HCT116 (cell line): ENCODE results near the gene OPCML. TPM values are rescaled to one million over a fixed set of nuclear protein-coding genes. Genes with fewer than 3 reads are reported as not detected.

Experiments used
- ATAC-seq: fragments of 200-7000 bp; cut with Tn5 transposase; 2 replicates; pipeline ENCODE4 v1.9.1; 2020; ENCODE audit warnings: mild to moderate bottlenecking, moderate library complexity
- BruUV-seq: library from RNA; stranded (reverse); fragments of 400-500 nt; replicated peaks from 2 replicates; lab custom pipeline; 2021; lab: Mats Ljungman, UMichigan
- CTCF ChIA-PET: fragments of 300-600 bp; sonication (Branson Sonifier 250); formaldehyde crosslinking; loops from one replicate; lab custom pipeline; 2021; ENCODE audit warnings: antibody characterized with exemption; lab: Charles Lee
- POLR2A ChIA-PET: fragments of 300-600, 350-600 bp; sonication (Branson Sonifier 250); formaldehyde crosslinking; loops from one replicate; lab custom pipeline; 2021; ENCODE audit warnings: antibody characterized with exemption; lab: Charles Lee
- RAD21 ChIA-PET, 2 experiments: fragments of 300-600 bp; sonication (Branson Sonifier 250); formaldehyde crosslinking; loops; one replicate each; lab custom pipeline; 2023; ENCODE audit warnings: low total read pairs in 2 of 2; ENCODE audit not compliant: uncharacterized antibody in 2 of 2, unreplicated experiment in 2 of 2, low non-redundant PET in 1 of 2; lab: Charles Lee
- DNase-seq: peaks from one replicate; pipeline ENCODE4 v3.0.0-alpha.2; 2010; ENCODE audit warnings: low read depth, low spot score
- H2AFZ ChIP-seq: fragments of 200-600 bp; shearing (Covaris generic), sonication (generic); 2 replicates; pipeline ENCODE4 v1.6.1; 2017; ENCODE audit warnings: low read depth, mixed run types, mixed read lengths, antibody characterized with exemption, low read length; ENCODE audit not compliant: poor library complexity, severe bottlenecking
- H3K27ac ChIP-seq: 2 replicates; pipeline ENCODE4 v1.5.1; 2012; ENCODE audit warnings: low read depth, low read length
- H3K27me3 ChIP-seq: fragments of 200-600 bp; sonication (generic); 2 replicates; pipeline ENCODE4 v1.6.1; 2016; ENCODE audit warnings: mixed run types, low read length, mixed read lengths; ENCODE audit not compliant: insufficient read depth
- H3K36me3 ChIP-seq, 2 experiments: fragments of 200-500 bp in 1 of 2; fragments of 200-600 bp in 1 of 2; sonication (Bioruptor generic) in 1 of 2; sonication (generic) in 1 of 2; 2 replicates each; pipeline versions ENCODE4 v1.5.1 to v1.6.1; 2014 to 2016; ENCODE audit warnings: low read length in 2 of 2, inconsistent platforms in 1 of 2, mixed read lengths in 1 of 2, mixed run types in 1 of 2; ENCODE audit not compliant: insufficient read depth in 2 of 2, control insufficient read depth in 1 of 2
- H3K4me1 ChIP-seq, 2 experiments: fragments of 200-600 bp in 1 of 2; sonication (generic) in 1 of 2; 2 replicates each; pipeline versions ENCODE4 v1.5.1 to v1.6.1; 2012 to 2017; ENCODE audit warnings: low read length in 2 of 2, inconsistent platforms in 1 of 2, mild to moderate bottlenecking in 1 of 2, mixed read lengths in 1 of 2, mixed run types in 1 of 2, moderate library complexity in 1 of 2; ENCODE audit not compliant: insufficient read depth in 2 of 2, control insufficient read depth in 1 of 2
- H3K4me2 ChIP-seq: fragments of 200-600 bp; sonication (generic); 2 replicates; pipeline ENCODE4 v1.6.1; 2017; ENCODE audit warnings: mixed run types, low read length, mixed read lengths
- H3K4me3 ChIP-seq, 2 experiments: fragments of 200-600 bp in 1 of 2; sonication (generic) in 1 of 2; replicated peaks in 1 of 2; 2 replicates each; pipeline ENCODE4 v1.5.1; 2011 to 2016; ENCODE audit warnings: low read length in 2 of 2, control low read depth in 1 of 2, low read depth in 1 of 2, mild to moderate bottlenecking in 1 of 2, mixed read lengths in 1 of 2, mixed run types in 1 of 2
- H3K79me2 ChIP-seq: fragments of 200-600 bp; sonication (generic); 2 replicates; pipeline ENCODE4 v1.6.1; 2017; ENCODE audit warnings: mild to moderate bottlenecking, mixed run types, low read length, moderate library complexity, mixed read lengths; ENCODE audit not compliant: insufficient read depth
- H3K9ac ChIP-seq: fragments of 200-600 bp; sonication (generic); 2 replicates; pipeline ENCODE4 v1.6.1; 2016; ENCODE audit warnings: low read length, mixed read lengths
- H3K9me2 ChIP-seq: fragments of 200-600 bp; sonication (generic), shearing (Covaris generic); 2 replicates; pipeline ENCODE4 v1.6.1; 2017; ENCODE audit warnings: mixed run types, mild to moderate bottlenecking, moderate library complexity; ENCODE audit not compliant: insufficient read depth
- H3K9me3 ChIP-seq, 2 experiments: fragments of 200-500 bp in 1 of 2; fragments of 200-600 bp in 1 of 2; sonication (Bioruptor generic) in 1 of 2; sonication (generic) in 1 of 2; 2 replicates each; pipeline ENCODE4 v1.6.1; 2014 to 2017; ENCODE audit warnings: low read length in 2 of 2, mixed read lengths in 2 of 2, inconsistent platforms in 1 of 2, low read depth in 1 of 2, mild to moderate bottlenecking in 1 of 2, mixed run types in 1 of 2, moderate library complexity in 1 of 2; ENCODE audit not compliant: control insufficient read depth in 1 of 2, insufficient read depth in 1 of 2
- H4K20me1 ChIP-seq: fragments of 200-600 bp; sonication (generic), shearing (Covaris generic); 2 replicates; pipeline ENCODE4 v1.6.1; 2017; ENCODE audit warnings: mixed run types, mild to moderate bottlenecking, moderate library complexity; ENCODE audit not compliant: insufficient read depth
- CBX3 ChIP-seq: IDR thresholded peaks from 2 replicates; pipeline ENCODE4 v1.6.1; 2012; ENCODE audit warnings: low read depth
- EZH2 ChIP-seq: fragments of 200-600 bp; sonication (generic); IDR thresholded peaks from 2 replicates; pipeline ENCODE4 v1.6.1; 2017; ENCODE audit warnings: antibody characterized with exemption, mixed run types
- MAX ChIP-seq: IDR thresholded peaks from 2 replicates; pipeline ENCODE4 v1.6.1; 2012
- POLR2A ChIP-seq: IDR thresholded peaks from 2 replicates; pipeline ENCODE4 v1.7.0; 2011; ENCODE audit warnings: borderline replicate concordance; ENCODE audit not compliant: insufficient read depth, insufficient read length; ENCODE audit errors: extremely low read depth
- RAD21 ChIP-seq: IDR thresholded peaks from 2 replicates; pipeline ENCODE4 v1.6.1; 2012; ENCODE audit warnings: low read depth, mild to moderate bottlenecking
- YY1 ChIP-seq: IDR thresholded peaks from 2 replicates; pipeline ENCODE4 v1.6.1; 2011; ENCODE audit warnings: low read length, low read depth, moderate library complexity, mild to moderate bottlenecking; ENCODE audit not compliant: insufficient replicate concordance; ENCODE audit errors: extremely low read depth
- intact Hi-C: fragments of 100-400 bp; cut with micrococcal nuclease; formaldehyde crosslinking; loops from 2 replicates; pipeline ENCODE4 v1.10.0; 2022
- total RNA-seq: library from RNA; stranded (reverse); gene quantifications from one replicate; pipeline ENCODE4 v1.2.1, GENCODE V29; 2021; ENCODE audit not compliant: unreplicated experiment
- TF ChIP-seq, protein P1 (sequence below): IDR thresholded peaks from 2 replicates; pipeline ENCODE4 v1.6.1; 2011; ENCODE audit warnings: mild to moderate bottlenecking, low read length, moderate library complexity; ENCODE audit not compliant: insufficient replicate concordance; ENCODE audit errors: extremely low read depth

The OPCML gene
- total RNA-seq, 1 experiment from 2014 or later, result not detected

DNA sequence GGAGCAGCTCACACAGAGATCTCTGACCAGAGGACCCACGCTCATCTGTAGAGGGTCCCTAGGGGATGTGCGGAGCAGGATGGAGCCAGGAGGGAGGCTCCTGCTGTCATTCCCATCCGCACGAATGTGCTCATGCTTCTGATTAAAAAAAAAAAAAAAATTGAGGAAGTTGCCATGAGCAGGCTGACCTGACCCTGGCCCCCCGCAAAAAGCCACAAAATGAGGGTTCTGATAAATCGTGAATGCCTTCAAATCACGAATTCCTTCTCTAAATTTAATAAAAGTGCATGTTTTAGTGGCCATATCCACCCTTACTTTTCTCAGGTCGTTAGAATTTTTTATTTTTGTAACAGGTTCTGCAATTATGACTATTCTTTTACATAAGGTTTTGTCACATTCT lies 378.2 kb downstream of the OPCML start:
- H3K9me3 ChIP-seq, result peaks cover 0 to 4% of the 10 kb centered on the region in 2 experiments; a peak in 2 of 4 replicates
- no peaks in the 10 kb centered on the region for H3K4me1 ChIP-seq
- intact Hi-C loops, result no loop called here
- TF ChIP-seq CBX3, result no peak
- TF ChIP-seq, all 23 proteins: peak for 0
- no peak overlapping the region for H3K27ac ChIP-seq
- no peak for DNase-seq
- H3K9ac ChIP-seq, result no peak overlapping the region
- no peak overlapping the region for H3K4me3 ChIP-seq
- H4K20me1 ChIP-seq, result no peaks in the 10 kb centered on the region
- H2AFZ ChIP-seq, result no peak overlapping the region
- BruUV-seq, result no TSS peak
- no peaks in the 10 kb centered on the region for H3K36me3 ChIP-seq
- ATAC-seq, result no peak
- ChIA-PET CTCF (no interaction called here), POLR2A (no interaction called here), RAD21 (no interaction called here)
- H3K4me2 ChIP-seq, result no peak overlapping the region
- H3K79me2 ChIP-seq, result no peaks in the 10 kb centered on the region
- no peaks in the 10 kb centered on the region for H3K27me3 ChIP-seq
- no peaks in the 10 kb centered on the region for H3K9me2 ChIP-seq

DNA sequence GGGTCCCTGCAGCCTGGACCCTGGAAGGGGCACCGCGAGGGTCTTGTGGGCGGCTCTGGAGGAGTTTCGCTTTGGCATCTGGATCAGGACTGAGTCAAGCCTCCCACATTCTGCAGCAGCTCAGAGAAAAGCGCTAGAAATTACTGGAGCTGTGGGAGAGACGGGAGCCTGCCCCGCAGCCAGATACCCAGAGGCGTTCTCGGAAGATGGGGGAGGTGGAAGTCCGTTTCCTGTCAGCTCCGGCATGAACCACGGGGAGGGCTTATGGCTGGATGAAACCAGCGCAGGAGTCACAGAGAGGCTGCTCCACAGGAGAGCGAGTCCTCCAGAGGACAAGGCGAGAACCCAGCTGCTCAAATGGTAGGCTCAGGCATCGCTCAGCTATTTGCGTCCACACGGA lies 379.3 kb downstream of the OPCML start:
- no peak for TF ChIP-seq YY1
- DNase-seq, result no peak
- intact Hi-C loops, result no loop called here
- ChIA-PET RAD21 (no interaction called here), POLR2A (no interaction called here), CTCF (no interaction called here)
- Histone ChIP-seq H3K27me3 (no peaks in the 10 kb centered on the region), H3K79me2 (no peaks in the 10 kb centered on the region), H3K4me1 (no peaks in the 10 kb centered on the region), H4K20me1 (no peaks in the 10 kb centered on the region), H3K9ac (no peak overlapping the region), H3K4me3 (no peak overlapping the region), H3K36me3 (no peaks in the 10 kb centered on the region), H3K9me3 (peaks cover 0 to 10% of the 10 kb centered on the region in 2 experiments; a peak in 2 of 4 replicates), H3K9me2 (no peaks in the 10 kb centered on the region), H3K4me2 (no peak overlapping the region), H3K27ac (no peak overlapping the region), H2AFZ (no peak overlapping the region)
- BruUV-seq, result no TSS peak
- ATAC-seq, result no peak

DNA sequence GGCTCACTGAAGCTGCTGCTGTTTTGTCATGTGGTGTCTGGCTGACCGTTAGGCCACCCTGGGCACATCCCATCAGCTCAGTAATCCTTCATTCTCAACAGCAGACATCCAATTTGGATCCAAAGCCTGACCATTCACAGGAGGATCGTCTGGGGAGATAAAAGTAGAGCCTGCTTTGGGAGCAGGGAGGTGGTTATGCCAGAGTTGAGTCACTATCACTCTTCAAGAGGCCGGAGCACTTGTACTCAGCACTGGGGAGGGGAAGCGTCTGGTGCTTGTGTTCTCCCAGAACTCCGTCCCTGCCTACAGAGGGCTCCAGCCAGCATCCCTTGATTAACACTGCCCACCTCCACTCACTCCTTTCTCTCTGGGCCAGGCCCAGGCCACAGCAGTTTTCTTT lies 382.6 kb downstream of the OPCML start:
- BruUV-seq, result no TSS peak
- H3K27me3 ChIP-seq, result no peaks in the 10 kb centered on the region
- no peak overlapping the region for H3K4me2 ChIP-seq
- no peaks in the 10 kb centered on the region for H3K4me1 ChIP-seq
- ChIA-PET CTCF (no interaction called here), POLR2A (no interaction called here), RAD21 (no interaction called here)
- intact Hi-C loops, result no loop called here
- ATAC-seq (no peak), DNase-seq (no peak)
- no peak overlapping the region for H2AFZ ChIP-seq
- H4K20me1 ChIP-seq, result no peaks in the 10 kb centered on the region
- no peaks in the 10 kb centered on the region for H3K9me2 ChIP-seq
- no peaks in the 10 kb centered on the region for H3K79me2 ChIP-seq
- no peak overlapping the region for H3K27ac ChIP-seq
- H3K36me3 ChIP-seq, result no peaks in the 10 kb centered on the region
- peaks cover 5 to 6% of the 10 kb centered on the region in 2 experiments; a peak in 2 of 4 replicates for H3K9me3 ChIP-seq
- H3K9ac ChIP-seq, result no peak overlapping the region
- TF ChIP-seq, protein P1, sequence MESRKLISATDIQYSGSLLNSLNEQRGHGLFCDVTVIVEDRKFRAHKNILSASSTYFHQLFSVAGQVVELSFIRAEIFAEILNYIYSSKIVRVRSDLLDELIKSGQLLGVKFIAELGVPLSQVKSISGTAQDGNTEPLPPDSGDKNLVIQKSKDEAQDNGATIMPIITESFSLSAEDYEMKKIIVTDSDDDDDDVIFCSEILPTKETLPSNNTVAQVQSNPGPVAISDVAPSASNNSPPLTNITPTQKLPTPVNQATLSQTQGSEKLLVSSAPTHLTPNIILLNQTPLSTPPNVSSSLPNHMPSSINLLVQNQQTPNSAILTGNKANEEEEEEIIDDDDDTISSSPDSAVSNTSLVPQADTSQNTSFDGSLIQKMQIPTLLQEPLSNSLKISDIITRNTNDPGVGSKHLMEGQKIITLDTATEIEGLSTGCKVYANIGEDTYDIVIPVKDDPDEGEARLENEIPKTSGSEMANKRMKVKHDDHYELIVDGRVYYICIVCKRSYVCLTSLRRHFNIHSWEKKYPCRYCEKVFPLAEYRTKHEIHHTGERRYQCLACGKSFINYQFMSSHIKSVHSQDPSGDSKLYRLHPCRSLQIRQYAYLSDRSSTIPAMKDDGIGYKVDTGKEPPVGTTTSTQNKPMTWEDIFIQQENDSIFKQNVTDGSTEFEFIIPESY, result no peak
- TF ChIP-seq POLR2A (no peak), YY1 (no peak), RAD21 (no peak), MAX (no peak), EZH2 (no peak)
- H3K4me3 ChIP-seq, result no peak overlapping the region
